K562 (cell line): ENCODE results near the gene PTOV1. TPM values are rescaled to one million over a fixed set of nuclear protein-coding genes. Genes with fewer than 3 reads are reported as not detected.

Experiments
- ATAC-seq: fragments of 200-7000 bp; cut with Tn5 transposase; 3 replicates; pipeline ENCODE4 v1.9.1; 2020; ENCODE audit warnings: moderate library complexity
- BruUV-seq: library from RNA; stranded (reverse); fragments of 400-500 nt; replicated peaks from 2 replicates; lab custom pipeline; 2021; lab: Mats Ljungman, UMichigan
- CTCF ChIA-PET: fragments of 300-600 bp; formaldehyde crosslinking; extraction: SDS; loops from one replicate; lab custom pipeline; 2021; ENCODE audit warnings: low intra/inter-chr PET ratio; lab: Yijun Ruan, JAX
- POLR2A ChIA-PET: fragments of 300-600, 350-650 bp; sonication (Branson Sonifier 250); formaldehyde crosslinking; extraction: SDS; loops from one replicate; lab custom pipeline; 2021; ENCODE audit warnings: antibody characterized with exemption, inconsistent platforms; lab: Yijun Ruan, JAX
- DNase-seq, 4 experiments: peaks; one replicate each; pipeline versions ENCODE4 v3.0.0 to v3.0.0-alpha.2; 2011 to 2018; ENCODE audit warnings: low spot score in 3 of 4, mixed read lengths in 3 of 4; ENCODE audit errors: extremely low read depth in 1 of 4
- FAIRE-seq: peaks from 2 replicates; lab custom pipeline; 2011; peaks lifted over from hg19 to GRCh38; lab: Jason Lieb, UNC
- H2AFZ ChIP-seq: 2 replicates; pipeline ENCODE4 v1.6.0; 2011; ENCODE audit warnings: low read depth, low read length, control low read depth, inconsistent platforms
- H3K27ac ChIP-seq: fragments of 200-600 bp; 3 replicates; pipeline ENCODE4 v1.8.0; 2011; ENCODE audit warnings: low read depth, mild to moderate bottlenecking, control low read depth, inconsistent platforms, low read length, moderate library complexity, mixed read lengths; ENCODE audit errors: extremely low read depth
- H3K27me3 ChIP-seq, 2 experiments: fragments of 300-600 bp in 1 of 2; 2 replicates in 1 of 2; 3 replicates in 1 of 2; pipeline versions ENCODE4 v1.6.0 to v1.8.0; 2011; ENCODE audit warnings: inconsistent platforms in 2 of 2, low read length in 2 of 2, mild to moderate bottlenecking in 1 of 2, mixed read lengths in 1 of 2, moderate library complexity in 1 of 2; ENCODE audit not compliant: control insufficient read depth in 2 of 2, insufficient read depth in 2 of 2
- H3K36me3 ChIP-seq: fragments of 300-600 bp; 3 replicates; pipeline ENCODE4 v1.8.0; 2011; ENCODE audit warnings: mild to moderate bottlenecking, low read length, inconsistent platforms; ENCODE audit not compliant: control insufficient read depth, insufficient read depth
- H3K4me1 ChIP-seq, 2 experiments: fragments of 200-600 bp in 1 of 2; replicated peaks in 1 of 2; 2 replicates in 1 of 2; 3 replicates in 1 of 2; pipeline versions ENCODE4 v1.5.1 to v1.8.0; 2011; ENCODE audit warnings: inconsistent platforms in 2 of 2, low read length in 2 of 2, mild to moderate bottlenecking in 1 of 2, mixed read lengths in 1 of 2, moderate library complexity in 1 of 2; ENCODE audit not compliant: control insufficient read depth in 2 of 2, insufficient read depth in 2 of 2
- H3K4me2 ChIP-seq: 2 replicates; pipeline ENCODE4 v1.6.1; 2011; ENCODE audit warnings: low read length, control low read depth, inconsistent platforms, mixed read lengths; ENCODE audit not compliant: insufficient read depth
- H3K4me3 ChIP-seq: fragments of 200-600 bp; sonication (generic), shearing (Covaris generic); 2 replicates; pipeline ENCODE4 v1.5.1; 2016; ENCODE audit warnings: control low read depth, inconsistent platforms
- H3K79me2 ChIP-seq: fragments of 200-600 bp; 3 replicates; pipeline ENCODE4 v1.8.0; 2011; ENCODE audit warnings: low read length, inconsistent platforms; ENCODE audit not compliant: control insufficient read depth, insufficient read depth
- H3K9ac ChIP-seq, 2 experiments: 2 replicates each; pipeline versions ENCODE4 v1.6.0 to v1.6.1; 2011; ENCODE audit warnings: low read depth in 2 of 2, low read length in 2 of 2, control low read depth in 1 of 2, inconsistent platforms in 1 of 2, mild to moderate bottlenecking in 1 of 2, mixed read lengths in 1 of 2; ENCODE audit not compliant: insufficient read depth in 1 of 2
- H3K9me1 ChIP-seq: one replicate; pipeline ENCODE4 v1.6.0; 2011; ENCODE audit warnings: inconsistent platforms, mild to moderate bottlenecking, low read length, moderate library complexity; ENCODE audit not compliant: control insufficient read depth, insufficient read depth
- H3K9me3 ChIP-seq: replicated peaks from 2 replicates; pipeline ENCODE4 v1.5.1; 2011; ENCODE audit warnings: low read depth, low read length, inconsistent platforms; ENCODE audit not compliant: control insufficient read depth, insufficient read depth
- H4K20me1 ChIP-seq: replicated peaks from 2 replicates; pipeline ENCODE4 v1.6.1; 2011; ENCODE audit warnings: low read length, inconsistent platforms, mixed read lengths; ENCODE audit not compliant: control insufficient read depth, insufficient read depth
- MBD2 ChIP-seq: sonication (generic); IDR thresholded peaks from 2 replicates; pipeline ENCODE4 v1.6.1; 2016; ENCODE audit warnings: low read depth, borderline replicate concordance
- MYNN ChIP-seq, 2 experiments: sonication (generic); formaldehyde crosslinking in 1 of 2; IDR thresholded peaks; 2 replicates each; pipeline versions ENCODE4 v1.5.0 to v1.6.1; 2016 to 2020; ENCODE audit warnings: antibody characterized with exemption in 1 of 2, missing genetic modification reagents in 1 of 2
- NFIC ChIP-seq: fragments of 450-650 bp; IDR thresholded peaks from 2 replicates; pipeline ENCODE4 v1.6.1; 2017; ENCODE audit warnings: mild to moderate bottlenecking, inconsistent platforms
- PHF20 ChIP-seq: fragments of 450-650 bp; IDR thresholded peaks from 2 replicates; pipeline ENCODE4 v1.6.1; 2018; ENCODE audit not compliant: partially characterized antibody
- PML ChIP-seq: IDR thresholded peaks from 2 replicates; pipeline ENCODE4 v1.6.1; 2012; ENCODE audit warnings: low read length, inconsistent platforms
- POLR2G ChIP-seq: fragments of 200-400 bp; formaldehyde crosslinking; IDR thresholded peaks from 2 replicates; pipeline ENCODE4 v1.6.1; 2017; ENCODE audit warnings: low read depth, mild to moderate bottlenecking, antibody characterized with exemption, low read length, moderate library complexity
- RBFOX2 ChIP-seq: fragments of 200-400 bp; formaldehyde crosslinking; IDR thresholded peaks from 2 replicates; pipeline ENCODE4 v1.6.1; 2017; ENCODE audit warnings: low read depth, mild to moderate bottlenecking, low read length, moderate library complexity
- RBM14 ChIP-seq: fragments of 200-400 bp; formaldehyde crosslinking; IDR thresholded peaks from 2 replicates; pipeline ENCODE4 v1.6.1; 2018; ENCODE audit warnings: low read depth, mild to moderate bottlenecking, low read length, moderate library complexity, borderline replicate concordance; ENCODE audit not compliant: insufficient read depth
- RBM22 ChIP-seq: fragments of 200-400 bp; formaldehyde crosslinking; IDR thresholded peaks from 2 replicates; pipeline ENCODE4 v1.6.1; 2018; ENCODE audit warnings: low read length, low read depth; ENCODE audit not compliant: poor library complexity, severe bottlenecking
- RFX7 ChIP-seq: fragments of 250-450 bp; sonication (Bioruptor Pico); IDR thresholded peaks from 2 replicates; pipeline ENCODE4 v1.5.1; 2021; ENCODE audit warnings: mild to moderate bottlenecking
- SAP30 ChIP-seq: fragments of 200-600 bp; sonication (generic); IDR thresholded peaks from 2 replicates; pipeline ENCODE4 v1.6.1; 2012; ENCODE audit warnings: borderline replicate concordance, low read depth, mild to moderate bottlenecking, moderate library complexity, low read length, control low read depth, inconsistent platforms; ENCODE audit not compliant: insufficient read depth, poor library complexity, severe bottlenecking
- SUPT5H ChIP-seq: fragments of 450-650 bp; IDR thresholded peaks from 2 replicates; pipeline ENCODE4 v1.6.1; 2016
- XRCC3 ChIP-seq: fragments of 450-650 bp; IDR thresholded peaks from 2 replicates; pipeline ENCODE4 v1.6.1; 2017; ENCODE audit warnings: mild to moderate bottlenecking, moderate library complexity
- ZKSCAN3 ChIP-seq: fragments of 250-450 bp; sonication (Bioruptor Pico); IDR thresholded peaks from 2 replicates; pipeline ENCODE4 v1.4.0; 2020
- ZNF740 ChIP-seq, 3 experiments: fragments of 200-800 bp in 1 of 3; sonication (Bioruptor generic) in 1 of 3; sonication (generic) in 1 of 3; formaldehyde crosslinking in 1 of 3; IDR thresholded peaks; 2 replicates each; pipeline versions ENCODE4 v1.6.1 to v1.8.0; 2016 to 2022; ENCODE audit warnings: mild to moderate bottlenecking in 2 of 3, missing compliant biosample characterization in 2 of 3, missing genetic modification characterization in 2 of 3, missing genetic modification reagents in 1 of 3
- WGBS: fragments of 100-300 bp; shearing (Covaris generic); methylation state at CpG from one replicate; pipeline ENCODE4 v1.1.6; 2016; ENCODE audit warnings: low coverage, mixed read lengths; ENCODE audit not compliant: insufficient coverage; ENCODE audit errors: missing lambda C conversion rate; 5-methylcytosine and 5-hydroxymethylcytosine counted together
- in situ Hi-C: fragments of 300-500 bp; cut with MboI; formaldehyde crosslinking; loops from 4 replicates; pipeline ENCODE4 v1.15.0; 2018; ENCODE audit warnings: inconsistent platforms, mixed read lengths
- intact Hi-C: fragments of 100-400 bp; cut with micrococcal nuclease; formaldehyde crosslinking; loops from 2 replicates; pipeline ENCODE4 v1.14.2; 2022
- polyA plus RNA-seq, 8 experiments: library from polyadenylated mRNA; depleted of rRNA in 4 of 8; stranded (reverse) in 5 of 8; unstranded in 3 of 8; fragments of >200 nt; fragmentation: Nextera tagmentation in 2 of 8; fragmentation: Illumina TruSeq in 1 of 8; extraction: Ambion mirVana in 2 of 8; extraction: Trizol in 1 of 8; gene quantifications; 2 replicates each; pipeline versions ENCODE4 v1.2.1 to v1.2.3, GENCODE V29; 2011 to 2014; ENCODE audit warnings: inconsistent platforms in 1 of 8, missing spikeins in 1 of 8
- total RNA-seq, 7 experiments: library from RNA; depleted of rRNA in 6 of 7; stranded (reverse); fragments of >200 nt in 6 of 7; fragmentation: Illumina TruSeq in 2 of 7; extraction: Trizol in 2 of 7; gene quantifications; 2 replicates each; pipeline versions ENCODE4 v1.2.1 to v1.2.3, GENCODE V29; 2011 to 2021; ENCODE audit warnings: low replicate concordance in 1 of 7
- TF ChIP-seq, protein P1 (sequence below): fragments of 450-650 bp; IDR thresholded peaks from 2 replicates; pipeline ENCODE4 v1.6.1; 2016; ENCODE audit warnings: low read depth, mild to moderate bottlenecking, moderate library complexity
- TF ChIP-seq, protein P2 (sequence below): fragments of 450-650 bp; formaldehyde crosslinking; IDR thresholded peaks from 2 replicates; pipeline ENCODE4 v1.4.0; 2020; ENCODE audit warnings: mild to moderate bottlenecking, mixed read lengths

The PTOV1 gene
- total and polyA plus RNA-seq, 9 of the 15 experiments (the other 6 are each of a cell fraction or from before 2014, with no cell fraction given): 4.9 to 169 (median 43.5) TPM

GRCh38 chr19:49860336-49861102 lies 9.6 kb downstream of the PTOV1 start:
- Histone ChIP-seq H3K4me3 (no peak overlapping the region), H3K27me3 (no peaks in the 10 kb centered on the region), H3K79me2 (peaks cover 24% of the 10 kb centered on the region), H3K9me1 (peaks cover 4% of the 10 kb centered on the region), H3K27ac (no peak overlapping the region; the same call in 2 of the 3 replicates), H3K9me3 (no peaks in the 10 kb centered on the region), H4K20me1 (peaks cover 27% of the 10 kb centered on the region; the same call in 1 of the 2 replicates), H3K4me1 (peaks cover 9 to 83% of the 10 kb centered on the region in 2 experiments; a peak in 4 of 5 replicates), H2AFZ (no peak overlapping the region), H3K9ac (peak overlapping the region in 1 of 2 experiments; percentile 77; a peak in 2 of 4 replicates), H3K36me3 (peaks cover 93% of the 10 kb centered on the region), H3K4me2 (no peak overlapping the region)
- BruUV-seq: no TSS peak
- FAIRE-seq (no peak), DNase-seq (no peak), ATAC-seq (no peak)
- POLR2A ChIA-PET: interaction anchor here (0.5 to 1.3 kb wide), 2 partner anchors 8 to 335 kb away, joined by 3 to 6 read pairs; no protein-coding TSS in a partner anchor
- intact Hi-C loops: no loop called here
- WGBS: 77% methylated on average over 13 of the region's 17 CpGs
- CTCF ChIA-PET: no interaction called here
- in situ Hi-C loops: no loop called here
- TF ChIP-seq MBD2: 0 out of 2 replicates have a peak, but pooled peaks have one; percentile 6
- TF ChIP-seq SUPT5H: peak; percentile 49; the same call in 1 of the 2 replicates
- TF ChIP-seq, protein P1, sequence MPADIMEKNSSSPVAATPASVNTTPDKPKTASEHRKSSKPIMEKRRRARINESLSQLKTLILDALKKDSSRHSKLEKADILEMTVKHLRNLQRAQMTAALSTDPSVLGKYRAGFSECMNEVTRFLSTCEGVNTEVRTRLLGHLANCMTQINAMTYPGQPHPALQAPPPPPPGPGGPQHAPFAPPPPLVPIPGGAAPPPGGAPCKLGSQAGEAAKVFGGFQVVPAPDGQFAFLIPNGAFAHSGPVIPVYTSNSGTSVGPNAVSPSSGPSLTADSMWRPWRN: no peak
- TF ChIP-seq ZKSCAN3 (CRISPR knock-in tag): no peak
- TF ChIP-seq RBM22: peak; percentile 7
- TF ChIP-seq PML: peak; percentile 10; the same call in 1 of the 2 replicates
- TF ChIP-seq RBM14: no peak
- TF ChIP-seq RFX7 (CRISPR knock-in tag): 0 out of 2 replicates have a peak, but pooled peaks have one; percentile 47
- 0 out of 2 replicates have a peak, but pooled peaks have one; percentile 1 for TF ChIP-seq ZNF740 (CRISPR knock-in tag; IDR thresholded peaks at IDR 0.05)
- TF ChIP-seq ZNF740 (tag; IDR thresholded peaks at IDR 0.05): no peak
- TF ChIP-seq, protein P2, sequence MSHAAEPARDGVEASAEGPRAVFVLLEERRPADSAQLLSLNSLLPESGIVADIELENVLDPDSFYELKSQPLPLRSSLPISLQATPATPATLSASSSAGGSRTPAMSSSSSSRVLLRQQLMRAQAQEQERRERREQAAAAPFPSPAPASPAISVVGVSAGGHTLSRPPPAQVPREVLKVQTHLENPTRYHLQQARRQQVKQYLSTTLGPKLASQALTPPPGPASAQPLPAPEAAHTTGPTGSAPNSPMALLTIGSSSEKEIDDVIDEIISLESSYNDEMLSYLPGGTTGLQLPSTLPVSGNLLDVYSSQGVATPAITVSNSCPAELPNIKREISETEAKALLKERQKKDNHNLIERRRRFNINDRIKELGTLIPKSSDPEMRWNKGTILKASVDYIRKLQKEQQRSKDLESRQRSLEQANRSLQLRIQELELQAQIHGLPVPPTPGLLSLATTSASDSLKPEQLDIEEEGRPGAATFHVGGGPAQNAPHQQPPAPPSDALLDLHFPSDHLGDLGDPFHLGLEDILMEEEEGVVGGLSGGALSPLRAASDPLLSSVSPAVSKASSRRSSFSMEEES (CRISPR knock-in tag): no peak
- TF ChIP-seq NFIC: peak; percentile 53
- no peak for TF ChIP-seq SAP30
- TF ChIP-seq MYNN (IDR thresholded peaks at IDR 0.05): 0 out of 2 replicates have a peak, but pooled peaks have one; percentile 9
- TF ChIP-seq MYNN (CRISPR knock-in tag; IDR thresholded peaks at IDR 0.05): no peak
- TF ChIP-seq XRCC3: no peak
- no peak for TF ChIP-seq PHF20
- TF ChIP-seq RBFOX2: peak; percentile 51
- peak; percentile 38 for TF ChIP-seq POLR2G
